ENCODE results near the gene ABCA13. TPM values are rescaled to one million over a fixed set of nuclear protein-coding genes. Genes with fewer than 3 reads are reported as not detected.

The ABCA13 gene
- total RNA-seq, 1 donor from 2014 or later: 0.44 TPM

DNA sequence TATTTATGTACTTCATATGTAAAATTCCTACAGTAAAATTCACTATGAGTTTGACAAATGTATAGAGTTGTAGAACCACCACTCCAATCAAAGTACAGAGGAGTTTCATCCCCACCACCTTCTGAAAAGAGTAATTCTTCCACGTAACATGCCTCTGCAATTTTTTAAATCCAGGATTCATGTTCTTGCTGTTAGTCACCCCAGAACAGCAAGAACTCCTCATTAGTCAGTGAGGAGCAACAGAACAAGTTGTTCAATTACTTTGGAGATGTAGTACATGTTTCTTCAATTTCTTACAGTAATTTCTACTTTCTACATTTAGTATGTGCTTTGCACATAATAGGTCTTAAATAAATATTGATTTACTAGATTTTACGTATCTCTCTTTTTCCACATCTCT is 248.1 kb downstream of the ABCA13 start:
- H3K4me3 Mint-ChIP-seq (ENCODE audit: unreplicated experiment): no peak overlapping the region
- no peaks in the 10 kb centered on the region for H3K27me3 Mint-ChIP-seq (ENCODE audit: unreplicated experiment)

DNA sequence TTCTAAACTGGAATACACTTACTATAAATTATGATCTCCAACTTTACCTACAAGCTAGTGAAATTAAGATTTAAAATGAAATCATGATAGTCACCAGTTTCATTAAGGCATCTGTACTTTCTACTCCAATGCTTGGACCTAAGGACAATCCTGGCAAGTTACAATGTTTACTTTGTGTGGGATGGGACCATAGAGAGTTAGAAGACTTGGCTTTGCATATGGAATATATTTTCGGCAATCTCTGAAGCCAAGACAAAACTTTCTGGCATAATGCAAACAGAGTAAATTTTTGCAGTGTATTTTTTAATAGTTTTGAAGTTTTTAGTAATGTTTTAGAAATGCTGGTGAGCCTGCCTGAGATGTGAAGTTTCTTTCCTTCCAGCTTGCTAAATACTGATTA is 248.9 kb downstream of the ABCA13 start:
- Mint-ChIP-seq H3K27ac (ENCODE audit: unreplicated experiment) (no peak overlapping the region), H3K4me1 (ENCODE audit: unreplicated experiment) (peaks cover 7% of the 10 kb centered on the region), H3K4me3 (ENCODE audit: unreplicated experiment) (no peak overlapping the region), H3K9me3 (ENCODE audit: unreplicated experiment) (no peaks in the 10 kb centered on the region), H3K36me3 (ENCODE audit: low read depth, unreplicated experiment) (no peaks in the 10 kb centered on the region), H3K27me3 (ENCODE audit: unreplicated experiment) (no peaks in the 10 kb centered on the region)
- TF ChIP-seq, protein P1, sequence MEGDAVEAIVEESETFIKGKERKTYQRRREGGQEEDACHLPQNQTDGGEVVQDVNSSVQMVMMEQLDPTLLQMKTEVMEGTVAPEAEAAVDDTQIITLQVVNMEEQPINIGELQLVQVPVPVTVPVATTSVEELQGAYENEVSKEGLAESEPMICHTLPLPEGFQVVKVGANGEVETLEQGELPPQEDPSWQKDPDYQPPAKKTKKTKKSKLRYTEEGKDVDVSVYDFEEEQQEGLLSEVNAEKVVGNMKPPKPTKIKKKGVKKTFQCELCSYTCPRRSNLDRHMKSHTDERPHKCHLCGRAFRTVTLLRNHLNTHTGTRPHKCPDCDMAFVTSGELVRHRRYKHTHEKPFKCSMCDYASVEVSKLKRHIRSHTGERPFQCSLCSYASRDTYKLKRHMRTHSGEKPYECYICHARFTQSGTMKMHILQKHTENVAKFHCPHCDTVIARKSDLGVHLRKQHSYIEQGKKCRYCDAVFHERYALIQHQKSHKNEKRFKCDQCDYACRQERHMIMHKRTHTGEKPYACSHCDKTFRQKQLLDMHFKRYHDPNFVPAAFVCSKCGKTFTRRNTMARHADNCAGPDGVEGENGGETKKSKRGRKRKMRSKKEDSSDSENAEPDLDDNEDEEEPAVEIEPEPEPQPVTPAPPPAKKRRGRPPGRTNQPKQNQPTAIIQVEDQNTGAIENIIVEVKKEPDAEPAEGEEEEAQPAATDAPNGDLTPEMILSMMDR (IDR thresholded peaks at IDR 0.05; ENCODE audit: unreplicated experiment): no peak
- no peak for DNase-seq (ENCODE audit: low spot score)

More for the DNA sequence above, 248.1 kb downstream of the ABCA13 start:
- H3K36me3 Mint-ChIP-seq (ENCODE audit: low read depth, unreplicated experiment): no peaks in the 10 kb centered on the region
- no peak overlapping the region for H3K27ac Mint-ChIP-seq (ENCODE audit: unreplicated experiment)
- TF ChIP-seq, protein P1 (IDR thresholded peaks at IDR 0.05; ENCODE audit: unreplicated experiment): no peak
- no peaks in the 10 kb centered on the region for H3K9me3 Mint-ChIP-seq (ENCODE audit: unreplicated experiment)
- peaks cover 7% of the 10 kb centered on the region for H3K4me1 Mint-ChIP-seq (ENCODE audit: unreplicated experiment)
- no peak for DNase-seq (ENCODE audit: low spot score)

DNA sequence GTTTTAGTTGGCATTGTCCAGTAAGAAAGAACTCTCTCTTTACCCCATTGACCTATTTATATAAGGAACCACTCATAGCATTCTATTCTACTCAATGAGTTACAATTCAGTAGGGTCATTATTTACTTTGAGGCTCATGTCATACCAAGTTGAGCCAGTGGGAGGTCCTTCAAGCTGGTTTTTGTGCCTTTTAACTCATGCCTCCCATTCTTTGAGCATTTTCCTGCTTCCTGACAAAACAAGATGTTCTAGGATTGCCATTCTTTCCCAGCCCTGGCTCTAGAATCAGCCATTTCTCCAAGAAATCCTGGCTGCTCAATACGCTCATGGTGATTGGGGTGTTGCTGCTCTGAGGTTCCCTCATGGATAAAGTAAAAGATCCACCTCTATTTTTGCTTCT is 250.1 kb downstream of the ABCA13 start:
- H3K4me3 Mint-ChIP-seq (ENCODE audit: unreplicated experiment): no peak overlapping the region
- no peaks in the 10 kb centered on the region for H3K36me3 Mint-ChIP-seq (ENCODE audit: low read depth, unreplicated experiment)
- H3K9me3 Mint-ChIP-seq (ENCODE audit: unreplicated experiment): no peaks in the 10 kb centered on the region
- no peak for DNase-seq (ENCODE audit: low spot score)
- TF ChIP-seq, protein P1 (IDR thresholded peaks at IDR 0.05; ENCODE audit: unreplicated experiment): no peak
- H3K27me3 Mint-ChIP-seq (ENCODE audit: unreplicated experiment): peaks cover under 1% of the 10 kb centered on the region
- peaks cover 7% of the 10 kb centered on the region for H3K4me1 Mint-ChIP-seq (ENCODE audit: unreplicated experiment)
- H3K27ac Mint-ChIP-seq (ENCODE audit: unreplicated experiment): peak overlapping the region; percentile 74

DNA sequence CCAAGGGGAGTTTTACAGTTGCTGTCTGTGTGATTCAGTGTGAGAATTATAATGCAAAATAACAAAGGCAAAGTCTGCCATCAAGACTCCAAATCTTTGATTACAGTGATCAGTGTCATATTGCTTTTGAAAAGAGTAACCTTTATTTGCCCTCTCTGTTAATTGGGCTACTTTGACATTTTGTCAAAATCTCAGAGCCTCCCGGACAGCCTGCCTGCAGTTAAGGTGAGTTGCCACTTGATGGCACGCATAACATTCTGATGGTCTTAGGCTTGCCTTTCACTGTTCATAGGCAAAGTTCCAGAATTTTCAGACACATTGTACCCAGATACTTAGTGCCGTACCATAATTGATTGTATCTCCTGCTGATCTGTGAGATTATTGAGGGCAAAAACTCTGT is 253.5 kb downstream of the ABCA13 start:
- TF ChIP-seq, protein P1 (IDR thresholded peaks at IDR 0.05; ENCODE audit: unreplicated experiment): peak; percentile 28
- peak; percentile 12 for DNase-seq (ENCODE audit: low spot score)
- no peaks in the 10 kb centered on the region for H3K36me3 Mint-ChIP-seq (ENCODE audit: low read depth, unreplicated experiment)
- no peak overlapping the region for H3K4me3 Mint-ChIP-seq (ENCODE audit: unreplicated experiment)
- H3K9me3 Mint-ChIP-seq (ENCODE audit: unreplicated experiment): no peaks in the 10 kb centered on the region
- H3K27me3 Mint-ChIP-seq (ENCODE audit: unreplicated experiment): peaks cover 2% of the 10 kb centered on the region
- H3K27ac Mint-ChIP-seq (ENCODE audit: unreplicated experiment): no peak overlapping the region
- H3K4me1 Mint-ChIP-seq (ENCODE audit: unreplicated experiment): peaks cover 7% of the 10 kb centered on the region

DNA sequence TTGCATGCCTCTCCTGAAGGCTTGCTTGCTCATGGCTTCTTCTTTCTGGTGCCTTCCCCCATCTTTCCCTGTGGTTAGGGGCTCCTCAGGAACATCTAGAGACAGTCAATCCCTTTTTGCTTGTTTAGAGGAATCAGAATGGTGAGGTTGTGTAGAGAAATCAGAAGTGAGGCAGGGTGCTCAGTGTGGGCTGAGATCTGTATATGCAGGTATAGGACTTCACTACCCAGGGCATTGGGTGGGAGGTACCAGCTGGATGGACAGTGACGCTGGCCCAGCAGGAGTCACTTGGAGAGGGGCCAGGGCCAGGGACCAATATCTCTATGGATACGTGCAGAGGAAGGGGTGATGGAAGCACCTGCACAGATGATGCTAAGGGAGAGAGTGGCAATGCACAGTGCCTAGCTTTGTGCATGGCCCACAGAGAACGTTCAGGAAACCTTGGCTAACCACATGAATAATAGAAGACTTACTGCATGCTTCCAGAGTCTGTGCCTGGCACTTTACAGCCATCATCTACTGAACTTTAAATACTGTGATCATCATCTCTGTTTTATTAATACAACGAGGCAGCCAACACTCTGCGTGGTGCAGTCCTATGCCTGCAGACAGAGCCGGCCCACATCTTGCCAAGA is 255.2 kb downstream of the ABCA13 start:
- Mint-ChIP-seq H3K36me3 (ENCODE audit: low read depth, unreplicated experiment) (no peaks in the 10 kb centered on the region), H3K27ac (ENCODE audit: unreplicated experiment) (no peak overlapping the region), H3K9me3 (ENCODE audit: unreplicated experiment) (no peaks in the 10 kb centered on the region), H3K4me1 (ENCODE audit: unreplicated experiment) (peaks cover 7% of the 10 kb centered on the region), H3K27me3 (ENCODE audit: unreplicated experiment) (peaks cover 2% of the 10 kb centered on the region), H3K4me3 (ENCODE audit: unreplicated experiment) (no peak overlapping the region)
- TF ChIP-seq, protein P1 (IDR thresholded peaks at IDR 0.05; ENCODE audit: unreplicated experiment): no peak
- no peak for DNase-seq (ENCODE audit: low spot score)

All from endothelial cell (in vitro differentiated cells).